ENCODE measurements around the gene TMEM150C. TPM values are rescaled to one million over a fixed set of nuclear protein-coding genes. Genes with fewer than 3 reads are reported as not detected.

The TMEM150C gene
- total RNA-seq, 6 donors from 2014 or later: 2.7 to 6.8 (median 4.9) TPM

GRCh38 chr4:82489076-82489475 is 72.7 kb downstream of the TMEM150C start:
- DNase-seq (no peak), ATAC-seq (ENCODE audit: low FRiP score in 2 of 2) (no peak)
- no peak for TF ChIP-seq POLR2A (IDR thresholded peaks at IDR 0.05)
- no peak for TF ChIP-seq EP300 (IDR thresholded peaks at IDR 0.05)
- TF ChIP-seq CTCF (IDR thresholded peaks at IDR 0.05): no peak
- TF ChIP-seq POLR2AphosphoS5 (IDR thresholded peaks at IDR 0.05): no peak
- no peaks in the 10 kb centered on the region for H3K9me3 ChIP-seq
- no peaks in the 10 kb centered on the region for H3K4me1 ChIP-seq
- H3K4me3 ChIP-seq: no peak overlapping the region
- no peak overlapping the region for H3K27ac ChIP-seq
- no peaks in the 10 kb centered on the region for H3K36me3 ChIP-seq
- WGBS, 2 donors: 100% methylated on average over 1 of the region's 1 CpG
- no peaks in the 10 kb centered on the region for H3K27me3 ChIP-seq

GRCh38 chr4:82484996-82485783 is 76.6 kb downstream of the TMEM150C start:
- Histone ChIP-seq H3K27me3 (no peaks in the 10 kb centered on the region), H3K4me3 (no peak overlapping the region), H3K4me1 (no peaks in the 10 kb centered on the region), H3K27ac (no peak overlapping the region), H3K9me3 (no peaks in the 10 kb centered on the region), H3K36me3 (no peaks in the 10 kb centered on the region)
- TF ChIP-seq POLR2A (IDR thresholded peaks at IDR 0.05) (no peak), EP300 (IDR thresholded peaks at IDR 0.05) (no peak)
- no peak for DNase-seq
- 71 to 82% methylated on average over 14 of the region's 14 CpGs for WGBS, 2 donors
- no peak for ATAC-seq (ENCODE audit: low FRiP score in 2 of 2)

GRCh38 chr4:82482387-82482786 is 79.4 kb downstream of the TMEM150C start:
- no peaks in the 10 kb centered on the region for H3K27me3 ChIP-seq
- TF ChIP-seq CTCF (IDR thresholded peaks at IDR 0.05) (no peak), POLR2A (IDR thresholded peaks at IDR 0.05) (no peak), POLR2AphosphoS5 (IDR thresholded peaks at IDR 0.05) (no peak)
- DNase-seq: no peak
- no peak overlapping the region for H3K4me3 ChIP-seq
- no peaks in the 10 kb centered on the region for H3K9me3 ChIP-seq
- no peaks in the 10 kb centered on the region for H3K36me3 ChIP-seq
- 85 to 87% methylated on average over 6 of the region's 6 CpGs for WGBS, 2 donors
- no peak overlapping the region for H3K27ac ChIP-seq
- no peak for ATAC-seq (ENCODE audit: low FRiP score in 2 of 2)
- no peaks in the 10 kb centered on the region for H3K4me1 ChIP-seq

- ATAC-seq (ENCODE audit: low FRiP score in 2 of 2): no peak
- Histone ChIP-seq H3K4me1 (no peaks in the 10 kb centered on the region), H3K27me3 (no peaks in the 10 kb centered on the region), H3K27ac (no peak overlapping the region), H3K4me3 (no peak overlapping the region), H3K36me3 (no peaks in the 10 kb centered on the region), H3K9me3 (no peaks in the 10 kb centered on the region)
- WGBS, 2 donors: 76 to 87% methylated on average over 6 of the region's 6 CpGs
- DNase-seq: no peak
- no peak for TF ChIP-seq POLR2A (IDR thresholded peaks at IDR 0.05)
- TF ChIP-seq CTCF (IDR thresholded peaks at IDR 0.05): no peak
- TF ChIP-seq EP300 (IDR thresholded peaks at IDR 0.05): no peak
- TF ChIP-seq POLR2AphosphoS5 (IDR thresholded peaks at IDR 0.05): no peak
Observed at GRCh38 chr4:82481506-82481840, 80.3 kb downstream of the TMEM150C start.

- no peak for DNase-seq
- WGBS, 2 donors: 97% methylated on average over 10 of the region's 10 CpGs
- H3K4me1 ChIP-seq: no peaks in the 10 kb centered on the region
- no peak overlapping the region for H3K27ac ChIP-seq
- H3K27me3 ChIP-seq: no peaks in the 10 kb centered on the region
- no peak overlapping the region for H3K4me3 ChIP-seq
- no peaks in the 10 kb centered on the region for H3K9me3 ChIP-seq
- TF ChIP-seq POLR2AphosphoS5 (IDR thresholded peaks at IDR 0.05): no peak
- no peak for TF ChIP-seq CTCF (IDR thresholded peaks at IDR 0.05)
- TF ChIP-seq EP300 (IDR thresholded peaks at IDR 0.05): no peak
- no peak for TF ChIP-seq POLR2A (IDR thresholded peaks at IDR 0.05)
- ATAC-seq (ENCODE audit: low FRiP score in 2 of 2): no peak
- no peaks in the 10 kb centered on the region for H3K36me3 ChIP-seq
Observed at GRCh38 chr4:82480771-82481505, 80.8 kb downstream of the TMEM150C start.
